Fibroblast of pulmonary artery (primary cell): Measurements from ENCODE around the gene ATRAID.

Experiments
- DNase-seq: peaks from one replicate; pipeline ENCODE4 v3.0.0-alpha.2; 2010; ENCODE audit warnings: low read depth
- H3K4me3 ChIP-seq: replicated peaks from 2 replicates; pipeline ENCODE4 v1.5.1; 2011; ENCODE audit warnings: low read depth, mild to moderate bottlenecking, control low read depth, low read length, moderate library complexity
- CTCF ChIP-seq: IDR thresholded peaks from 2 replicates; pipeline ENCODE4 v1.5.1; 2011; ENCODE audit warnings: mild to moderate bottlenecking, control low read depth, low read length, inconsistent platforms; ENCODE audit errors: missing control alignments

Gene ATRAID

GRCh38 chr2:27211943-27212625, at the start of gene ATRAID, which contains the start of gene SLC5A6:
Gene ATRAID (plus strand): TSS chr2:27212041. CDS start chr2:27212369, 328 bp downstream.
Gene SLC5A6 (minus strand): TSS chr2:27212268. CDS start chr2:27207650, 4,618 bp downstream.
- H3K4me3 ChIP-seq = peak within 1 kb of the TSS; percentile 86
- no peak for TF ChIP-seq CTCF
- peak; percentile 86 for DNase-seq

- no peak overlapping the region for H3K4me3 ChIP-seq
- no peak for TF ChIP-seq CTCF
- DNase-seq = no peak
Observed at GRCh38 chr2:27162151-27163121, 49.4 kb upstream of the ATRAID start.

- no peak for DNase-seq
- no peak for TF ChIP-seq CTCF
- no peak overlapping the region for H3K4me3 ChIP-seq
Observed at GRCh38 chr2:27164960-27165763, 46.7 kb upstream of the ATRAID start.

GRCh38 chr2:27170581-27171337, 41.1 kb upstream of the ATRAID start:
- no peak overlapping the region for H3K4me3 ChIP-seq
- no peak for DNase-seq
- no peak for TF ChIP-seq CTCF

- no peak overlapping the region for H3K4me3 ChIP-seq
- no peak for DNase-seq
- no peak for TF ChIP-seq CTCF
Observed at GRCh38 chr2:27171351-27171848, 40.4 kb upstream of the ATRAID start.

GRCh38 chr2:27174638-27175037, 37.2 kb upstream of the ATRAID start:
- TF ChIP-seq CTCF = no peak
- no peak for DNase-seq
- H3K4me3 ChIP-seq = no peak overlapping the region
